HG02938 (cell line): ENCODE measurements around the gene PGLYRP3.
"Not testable (repeated sequence)": the region's sequence is repeated elsewhere in the genome, so short reads cannot be mapped to it uniquely, and the experiment has no call there.

Experiments used
- ATAC-seq: cut with Tn5 transposase; IDR thresholded peaks from one replicate; pipeline ENCODE4 v1.9.1; 2021; ENCODE audit warnings: mild to moderate bottlenecking, moderate library complexity; ENCODE audit not compliant: unreplicated experiment

PGLYRP3 gene

GRCh38 chr1:153348511-153349362 lies 36.0 kb upstream of the PGLYRP3 start, which contains the start of gene PGLYRP4:
TSS of gene PGLYRP4 (minus strand) at chr1:153348841. CDS start at chr1:153347932, 909 bp downstream.
- ATAC-seq, result no peak

- ATAC-seq, result no peak
Measured at GRCh38 chr1:153347856-153348255, 35.1 kb upstream of the PGLYRP3 start.

- not testable (repeated sequence) for ATAC-seq
Measured at GRCh38 chr1:153347049-153347448, 34.3 kb upstream of the PGLYRP3 start.

- ATAC-seq, result no peak
Measured at GRCh38 chr1:153346077-153346723, 33.4 kb upstream of the PGLYRP3 start.

GRCh38 chr1:153345187-153346076 lies 32.7 kb upstream of the PGLYRP3 start:
- no peak for ATAC-seq

- no peak for ATAC-seq
Measured at GRCh38 chr1:153344718-153345025, 31.9 kb upstream of the PGLYRP3 start.

- ATAC-seq, result no peak
Measured at GRCh38 chr1:153343811-153344717, 31.3 kb upstream of the PGLYRP3 start.

- ATAC-seq, result no peak
Measured at GRCh38 chr1:153343040-153343681, 30.4 kb upstream of the PGLYRP3 start.

GRCh38 chr1:153342178-153342577 lies 29.4 kb upstream of the PGLYRP3 start:
- no peak for ATAC-seq

- no peak for ATAC-seq
Measured at GRCh38 chr1:153341431-153341934, 28.7 kb upstream of the PGLYRP3 start.

- no peak for ATAC-seq
Measured at GRCh38 chr1:153340356-153340755, 27.6 kb upstream of the PGLYRP3 start.

GRCh38 chr1:153339802-153340201 lies 27.1 kb upstream of the PGLYRP3 start:
- ATAC-seq, result no peak

GRCh38 chr1:153337980-153338853 lies 25.5 kb upstream of the PGLYRP3 start:
- ATAC-seq, result no peak

- no peak for ATAC-seq
Measured at GRCh38 chr1:153336650-153337049, 23.9 kb upstream of the PGLYRP3 start.

- ATAC-seq, result no peak
Measured at GRCh38 chr1:153333902-153334301, 21.1 kb upstream of the PGLYRP3 start.

GRCh38 chr1:153324912-153325311 lies 12.2 kb upstream of the PGLYRP3 start:
- ATAC-seq, result no peak

- no peak for ATAC-seq
Measured at GRCh38 chr1:153322568-153322967, 9.8 kb upstream of the PGLYRP3 start.

- not testable (repeated sequence) for ATAC-seq
Measured at GRCh38 chr1:153318145-153318544, 5.4 kb upstream of the PGLYRP3 start.

- ATAC-seq, result not testable (repeated sequence)
Measured at GRCh38 chr1:153316013-153316412, 3.3 kb upstream of the PGLYRP3 start.
